ENCODE data around the gene ETS1. TPM values are rescaled to one million over a fixed set of nuclear protein-coding genes. Genes with fewer than 3 reads are reported as not detected.

Gene ETS1
- total and polyA plus RNA-seq, 2 experiments from 2014 or later, result 6.7 to 21.8 TPM

DNA sequence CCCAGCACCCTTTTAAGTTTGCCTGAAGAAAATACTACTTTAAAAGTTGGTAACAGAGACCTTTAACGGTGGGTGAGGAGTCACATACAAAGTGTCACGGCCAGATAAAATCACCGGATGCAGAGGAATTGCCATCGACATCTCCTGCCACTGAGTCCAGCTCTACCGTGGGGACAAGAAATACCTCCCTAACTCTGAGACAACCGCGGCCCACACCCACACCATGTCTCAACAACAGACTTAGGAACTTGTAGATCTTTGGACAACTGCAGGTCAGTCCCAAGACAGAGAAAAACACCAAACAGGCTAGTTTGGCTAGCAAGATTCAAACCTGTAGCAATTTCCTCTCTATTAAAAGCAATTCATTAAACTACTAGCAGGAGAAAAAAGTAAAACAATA lies 669 bp downstream of the ETS1 start:
- Histone ChIP-seq H3K4me3 (no peak overlapping the region), H3K4me2 (peak overlapping the region; percentile 67)

GRCh38 chr11:128585498-128586238 lies 1.7 kb downstream of the ETS1 start:
- TF ChIP-seq CTCF (IDR thresholded peaks at IDR 0.05; ENCODE audit: poor library complexity) (no peak), EZH2 (IDR thresholded peaks at IDR 0.05; ENCODE audit: borderline replicate concordance) (no peak), EZH2phosphoT487 (IDR thresholded peaks at IDR 0.05; ENCODE audit: low read depth, severe bottlenecking, unreplicated experiment) (no peak)
- Histone ChIP-seq H2AFZ (no peak overlapping the region), H3K36me3 (replicated peaks; ENCODE audit: insufficient read depth, low read depth) (no peaks in the 10 kb centered on the region), H3K79me2 (no peaks in the 10 kb centered on the region), H3K4me1 (ENCODE audit: insufficient read depth) (peaks cover 3% of the 10 kb centered on the region), H3K4me2 (peak overlapping the region; percentile 4), H3K27me3 (peaks cover 51% of the 10 kb centered on the region), H3K4me3 (no peak overlapping the region), H4K20me1 (ENCODE audit: insufficient read depth, poor library complexity, severe bottlenecking) (no peaks in the 10 kb centered on the region), H3K9me3 (ENCODE audit: low read depth) (no peaks in the 10 kb centered on the region), H3K27ac (no peak overlapping the region), H3K9me2 (replicated peaks; ENCODE audit: insufficient read depth) (no peaks in the 10 kb centered on the region)
- 40% methylated on average over 14 of the region's 14 CpGs for WGBS (ENCODE audit: low lambda C conversion rate, missing lambda C conversion rate)
- DNase-seq (ENCODE audit: low spot score), result no peak

More for the DNA sequence above, 669 bp downstream of the ETS1 start:
- Histone ChIP-seq H4K20me1 (ENCODE audit: insufficient read depth, poor library complexity, severe bottlenecking) (no peaks in the 10 kb centered on the region), H3K9me3 (ENCODE audit: low read depth) (no peaks in the 10 kb centered on the region), H3K4me1 (ENCODE audit: insufficient read depth) (peaks cover 3% of the 10 kb centered on the region), H3K79me2 (no peaks in the 10 kb centered on the region), H3K27me3 (peaks cover 51% of the 10 kb centered on the region), H3K9me2 (replicated peaks; ENCODE audit: insufficient read depth) (no peaks in the 10 kb centered on the region), H3K36me3 (replicated peaks; ENCODE audit: insufficient read depth, low read depth) (no peaks in the 10 kb centered on the region), H2AFZ (no peak overlapping the region), H3K27ac (no peak overlapping the region)
- no peak for DNase-seq (ENCODE audit: low spot score)
- TF ChIP-seq CTCF (IDR thresholded peaks at IDR 0.05; ENCODE audit: poor library complexity), result no peak
- TF ChIP-seq EZH2phosphoT487 (IDR thresholded peaks at IDR 0.05; ENCODE audit: low read depth, severe bottlenecking, unreplicated experiment), result no peak
- no peak for TF ChIP-seq EZH2 (IDR thresholded peaks at IDR 0.05; ENCODE audit: borderline replicate concordance)
- WGBS (ENCODE audit: low lambda C conversion rate, missing lambda C conversion rate), result 12% methylated on average over 7 of the region's 7 CpGs

- Histone ChIP-seq H3K79me2 (no peaks in the 10 kb centered on the region), H3K4me2 (no peak overlapping the region), H4K20me1 (ENCODE audit: insufficient read depth, poor library complexity, severe bottlenecking) (no peaks in the 10 kb centered on the region), H2AFZ (no peak overlapping the region), H3K4me1 (ENCODE audit: insufficient read depth) (peaks cover 3% of the 10 kb centered on the region), H3K4me3 (no peak overlapping the region), H3K9me3 (ENCODE audit: low read depth) (no peaks in the 10 kb centered on the region), H3K36me3 (replicated peaks; ENCODE audit: insufficient read depth, low read depth) (no peaks in the 10 kb centered on the region), H3K27ac (no peak overlapping the region), H3K9me2 (replicated peaks; ENCODE audit: insufficient read depth) (no peaks in the 10 kb centered on the region), H3K27me3 (peaks cover 43% of the 10 kb centered on the region)
- TF ChIP-seq EZH2 (IDR thresholded peaks at IDR 0.05; ENCODE audit: borderline replicate concordance) (no peak), EZH2phosphoT487 (IDR thresholded peaks at IDR 0.05; ENCODE audit: low read depth, severe bottlenecking, unreplicated experiment) (no peak), CTCF (IDR thresholded peaks at IDR 0.05; ENCODE audit: poor library complexity) (no peak)
- no peak for DNase-seq (ENCODE audit: low spot score)
- 72% methylated on average over 3 of the region's 3 CpGs for WGBS (ENCODE audit: low lambda C conversion rate, missing lambda C conversion rate)
These were observed 3.1 kb downstream of the ETS1 start for GRCh38 chr11:128584253-128584652.
